ENCODE measurements around the gene FAM151A.

- TF ChIP-seq CTCF (optimal IDR thresholded peaks at IDR 0.05 in 1 of 3, IDR thresholded peaks at IDR 0.05 in 1 of 3, conservative IDR thresholded peaks at IDR 0.05 in 1 of 3; ENCODE audit: extremely low read depth in 1 of 3, insufficient read depth in 2 of 3, low read length in 3 of 3): no peak
- TF ChIP-seq EZH2 (IDR thresholded peaks at IDR 0.05; ENCODE audit: low read length): no peak
These were observed 27.1 kb upstream of the FAM151A start for GRCh38 chr1:54650417-54650816.

All from keratinocyte (primary cell).